HG02973 (cell line): ENCODE data around the gene GRK2.

Source experiments
- ATAC-seq: cut with Tn5 transposase; IDR thresholded peaks from one replicate; pipeline ENCODE4 v1.9.1; 2021; ENCODE audit warnings: moderate library complexity; ENCODE audit not compliant: unreplicated experiment

GRK2 gene

DNA sequence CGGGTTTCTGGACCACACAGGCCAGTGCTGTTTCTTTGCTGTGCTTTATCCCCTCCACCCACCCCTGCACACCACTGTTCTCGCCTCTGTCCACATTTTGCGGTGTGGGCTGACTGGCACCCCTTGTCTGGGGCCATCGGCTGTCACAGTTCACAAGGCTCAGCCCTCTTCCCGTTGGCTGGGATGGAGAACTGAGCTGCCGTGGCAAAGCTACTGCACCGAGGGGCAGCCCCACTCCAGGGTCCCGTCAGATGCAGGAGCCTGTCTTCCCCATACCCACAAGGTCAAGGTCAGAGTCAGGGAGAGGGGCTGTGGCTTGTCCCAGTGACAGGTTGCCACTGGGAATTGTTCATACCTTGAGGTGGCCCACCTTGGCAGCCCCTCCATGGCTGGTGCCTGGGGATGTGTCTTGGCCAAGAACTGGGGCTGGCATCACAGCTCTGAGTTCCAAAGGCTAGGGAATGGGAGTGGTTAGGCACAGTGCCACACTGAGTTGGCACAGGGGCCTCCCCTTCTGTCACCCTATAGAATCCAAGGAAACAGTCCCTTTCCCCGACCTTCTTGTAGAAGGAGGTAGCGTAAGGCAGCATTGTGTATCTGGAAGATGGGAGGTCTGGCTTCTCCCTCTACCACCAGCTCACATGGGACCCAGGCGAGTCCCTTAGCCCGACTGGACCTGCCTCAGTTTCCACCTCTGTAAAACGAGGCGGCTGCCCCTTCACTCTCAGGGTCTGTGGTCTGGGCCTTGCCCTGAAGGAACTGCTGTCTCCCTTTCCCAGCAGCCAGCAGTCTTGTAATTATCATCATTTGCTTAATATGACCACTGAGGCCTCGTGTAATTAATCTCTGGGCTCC, 3.4 kb downstream of the GRK2 start:
- ATAC-seq: no peak

DNA sequence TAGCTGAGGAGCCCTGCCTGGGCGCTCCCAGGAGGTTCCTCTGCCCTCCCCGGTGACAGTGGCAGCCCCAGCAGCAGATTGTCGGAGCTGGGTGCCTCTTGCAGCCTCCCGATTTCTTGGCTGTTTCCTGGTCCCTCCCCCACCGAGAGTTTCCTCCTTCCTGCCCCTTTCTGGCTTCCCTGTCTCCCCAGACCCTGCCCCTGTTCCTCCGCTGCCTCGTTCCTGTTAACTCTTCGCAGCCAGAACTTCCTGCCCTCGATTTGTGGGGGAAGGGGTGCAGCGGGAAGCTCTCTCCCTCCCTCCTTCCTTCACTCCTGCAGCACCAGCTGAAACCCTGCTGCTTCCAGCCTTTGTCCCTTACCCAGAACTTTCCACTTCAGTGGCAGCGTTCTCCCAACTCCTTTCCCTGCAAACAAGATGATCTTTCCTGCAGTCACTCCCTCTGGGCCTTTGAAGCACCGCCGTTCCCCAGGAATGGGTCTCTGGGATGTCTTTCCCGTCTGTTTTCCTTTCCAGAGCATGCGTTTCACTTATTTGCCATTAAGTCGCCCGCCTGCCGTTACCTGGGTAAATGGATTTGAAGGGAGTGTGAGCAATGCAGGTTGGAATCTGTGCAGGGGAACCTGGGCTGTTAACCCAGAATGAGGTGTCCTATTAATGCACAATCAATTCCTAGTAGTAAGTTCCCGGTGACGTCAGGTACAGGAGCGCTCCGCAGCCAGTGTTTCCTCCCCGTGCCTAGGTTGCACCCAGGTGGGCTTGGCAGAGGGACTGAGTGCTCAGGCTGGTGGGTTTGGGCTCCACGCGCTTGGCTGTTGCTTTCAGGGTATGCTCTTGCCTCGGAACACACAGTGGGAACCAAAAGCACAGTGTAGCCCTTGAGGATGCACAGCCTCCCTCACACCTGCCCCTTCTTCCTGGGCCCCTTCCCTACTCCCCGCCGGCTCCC, 4.3 kb downstream of the GRK2 start:
- ATAC-seq: no peak

DNA sequence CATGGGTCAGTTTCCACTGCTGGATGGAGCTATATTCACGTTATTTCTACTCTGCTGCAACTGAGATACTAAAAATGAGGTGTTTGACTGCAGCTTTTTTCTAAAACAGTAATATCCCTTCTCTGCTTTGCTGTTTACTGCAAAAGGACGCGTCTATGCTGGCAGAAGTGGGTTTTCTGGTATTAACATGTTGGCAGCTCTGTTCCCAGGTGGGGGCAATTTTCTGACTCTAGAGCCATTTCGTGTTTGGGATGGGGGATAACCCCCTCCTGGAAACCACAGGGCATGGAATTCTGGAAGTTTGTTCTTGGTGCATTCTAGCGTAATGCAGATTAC, 4.9 kb downstream of the GRK2 start:
- no peak for ATAC-seq

GRCh38 chr11:67271541-67272284, 5.4 kb downstream of the GRK2 start:
- ATAC-seq: no peak

DNA sequence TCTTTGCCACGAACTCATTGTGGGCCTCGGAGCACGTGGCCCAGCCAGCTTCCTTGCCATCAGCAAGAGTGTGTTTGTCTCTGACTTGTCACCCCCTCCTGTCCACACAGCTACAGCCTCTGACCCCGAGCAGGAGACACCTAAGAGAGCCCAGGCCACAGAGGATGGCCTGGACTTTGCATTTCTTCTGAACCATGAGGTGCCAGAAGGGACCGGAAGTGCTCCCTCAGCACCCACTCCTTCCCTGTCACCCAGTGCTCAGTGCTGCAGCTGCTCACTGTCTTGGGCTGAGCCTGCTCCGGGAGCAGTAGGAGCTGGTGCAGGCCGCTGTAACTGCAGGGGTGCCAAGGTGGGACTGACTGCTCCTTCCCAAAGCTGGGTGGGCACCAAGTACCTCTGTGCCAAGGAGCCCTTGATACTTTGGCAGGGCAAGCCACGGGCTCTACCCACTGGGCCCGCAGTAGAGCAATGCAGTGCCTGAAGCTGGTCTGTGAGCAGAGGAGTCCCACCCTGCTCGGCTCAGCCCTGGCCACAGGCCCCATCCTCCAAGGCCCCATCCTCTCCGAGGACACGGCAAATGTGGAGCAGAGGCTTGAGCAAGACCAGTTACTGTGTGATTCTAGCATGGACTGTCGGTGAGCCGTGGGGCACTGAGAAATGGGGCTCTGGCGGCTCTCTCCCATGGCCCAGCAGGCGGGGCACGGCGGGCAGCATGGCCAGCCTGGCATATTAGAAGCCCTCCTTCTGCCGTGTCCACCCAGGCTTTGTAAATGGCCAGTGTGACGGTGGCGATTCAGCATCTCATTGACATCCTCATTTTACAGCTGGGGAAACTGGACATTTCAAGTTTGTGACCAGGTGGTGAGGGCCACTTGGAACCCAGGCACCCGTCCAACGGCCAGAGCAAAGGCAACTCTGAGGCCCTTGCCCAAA, 6.3 kb downstream of the GRK2 start:
- ATAC-seq: no peak

- ATAC-seq: no peak
These were observed 7.2 kb downstream of the GRK2 start for GRCh38 chr11:67273260-67273990.

- no peak for ATAC-seq
These were observed 8.7 kb downstream of the GRK2 start for GRCh38 chr11:67274768-67275605.

DNA sequence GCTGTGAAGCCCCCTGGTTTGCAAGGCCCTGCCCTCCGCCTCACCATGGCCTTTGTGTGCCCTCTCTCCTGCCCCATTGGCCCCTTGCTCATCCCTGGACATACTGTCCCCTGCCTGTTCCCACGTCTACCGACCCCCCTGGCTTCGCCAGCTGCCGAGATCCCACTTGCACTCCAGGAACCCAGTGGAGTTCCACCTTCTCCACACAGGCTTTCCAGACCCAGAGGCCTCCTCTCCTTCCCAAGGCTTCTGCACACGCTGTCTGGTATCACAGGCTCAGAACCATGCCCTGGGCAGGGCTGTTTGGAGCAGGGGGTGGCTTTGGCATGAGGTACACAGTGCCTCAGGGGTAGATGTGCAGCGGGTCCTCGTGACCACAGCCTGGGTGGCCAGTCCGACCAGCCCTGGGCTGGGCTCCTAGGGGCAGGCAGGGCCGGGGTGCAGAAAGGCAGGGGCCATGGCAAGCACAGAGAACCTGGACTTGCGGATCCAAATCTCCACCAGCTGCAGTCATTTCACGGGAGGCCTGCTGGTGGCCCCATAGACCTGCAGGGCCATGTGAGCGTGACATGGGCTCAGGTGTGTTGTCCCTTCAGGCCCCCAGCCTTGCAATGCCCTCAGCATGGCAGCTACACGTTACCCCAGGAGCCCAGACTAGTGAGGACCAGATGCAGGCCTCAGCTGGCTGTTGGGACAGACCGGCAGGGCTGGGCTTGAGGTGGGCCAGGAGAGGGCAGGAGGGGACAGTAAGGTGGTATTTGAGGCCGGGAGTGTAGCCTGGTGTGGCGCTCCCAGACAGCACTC, 9.5 kb downstream of the GRK2 start:
- no peak for ATAC-seq

DNA sequence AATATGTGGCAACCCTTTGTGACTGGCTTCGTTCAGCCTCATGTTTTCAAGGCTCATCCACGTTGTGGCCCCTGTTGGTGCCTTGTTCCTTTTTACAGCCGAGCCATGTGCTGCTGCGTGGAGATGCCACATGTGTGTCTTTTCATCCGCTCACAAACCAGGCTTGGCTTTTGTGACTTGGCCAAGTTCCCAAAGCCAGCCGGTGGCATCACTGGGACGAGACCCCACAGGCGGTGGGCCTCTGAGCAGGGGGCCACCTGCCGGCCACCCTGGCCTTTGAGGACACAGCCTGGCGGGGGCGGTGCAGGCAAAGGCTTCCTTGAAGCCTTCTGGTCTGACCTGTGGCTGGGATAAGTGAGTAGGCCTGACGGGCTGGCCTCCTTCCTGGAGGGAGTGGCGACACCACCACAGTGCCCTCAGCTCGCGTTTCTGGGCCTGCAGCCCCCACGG, 10.5 kb downstream of the GRK2 start:
- ATAC-seq: no peak

GRCh38 chr11:67277231-67277961, 11.1 kb downstream of the GRK2 start:
- peak; percentile 56 for ATAC-seq

- ATAC-seq: no peak
These were observed 12.1 kb downstream of the GRK2 start for GRCh38 chr11:67278135-67278938.

DNA sequence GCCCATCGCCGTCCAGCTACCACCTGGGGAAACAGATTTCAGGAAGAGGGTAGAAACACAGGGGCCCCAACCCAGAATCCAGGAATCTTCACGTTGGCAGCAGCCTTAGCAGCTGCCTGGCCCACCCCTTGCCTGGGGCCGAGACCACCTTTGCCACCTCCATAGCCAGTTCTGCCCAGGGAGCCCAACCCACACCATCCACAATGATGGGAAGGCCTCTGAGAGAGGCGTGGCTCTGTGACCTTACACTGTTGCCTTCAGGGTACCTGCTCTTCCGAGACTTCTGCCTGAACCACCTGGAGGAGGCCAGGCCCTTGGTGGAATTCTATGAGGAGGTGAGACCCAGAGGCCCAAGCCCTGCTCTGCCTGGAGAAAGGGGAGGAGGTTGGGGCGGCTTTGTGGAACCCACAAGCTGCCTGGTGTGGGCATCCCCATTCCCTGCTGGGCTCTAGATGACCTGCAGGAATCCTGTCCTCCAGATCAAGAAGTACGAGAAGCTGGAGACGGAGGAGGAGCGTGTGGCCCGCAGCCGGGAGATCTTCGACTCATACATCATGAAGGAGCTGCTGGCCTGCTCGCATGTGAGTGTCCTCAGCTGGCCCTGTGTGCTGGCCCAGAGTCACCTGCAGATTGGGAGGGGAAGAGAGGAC, 12.8 kb downstream of the GRK2 start:
- no peak for ATAC-seq

DNA sequence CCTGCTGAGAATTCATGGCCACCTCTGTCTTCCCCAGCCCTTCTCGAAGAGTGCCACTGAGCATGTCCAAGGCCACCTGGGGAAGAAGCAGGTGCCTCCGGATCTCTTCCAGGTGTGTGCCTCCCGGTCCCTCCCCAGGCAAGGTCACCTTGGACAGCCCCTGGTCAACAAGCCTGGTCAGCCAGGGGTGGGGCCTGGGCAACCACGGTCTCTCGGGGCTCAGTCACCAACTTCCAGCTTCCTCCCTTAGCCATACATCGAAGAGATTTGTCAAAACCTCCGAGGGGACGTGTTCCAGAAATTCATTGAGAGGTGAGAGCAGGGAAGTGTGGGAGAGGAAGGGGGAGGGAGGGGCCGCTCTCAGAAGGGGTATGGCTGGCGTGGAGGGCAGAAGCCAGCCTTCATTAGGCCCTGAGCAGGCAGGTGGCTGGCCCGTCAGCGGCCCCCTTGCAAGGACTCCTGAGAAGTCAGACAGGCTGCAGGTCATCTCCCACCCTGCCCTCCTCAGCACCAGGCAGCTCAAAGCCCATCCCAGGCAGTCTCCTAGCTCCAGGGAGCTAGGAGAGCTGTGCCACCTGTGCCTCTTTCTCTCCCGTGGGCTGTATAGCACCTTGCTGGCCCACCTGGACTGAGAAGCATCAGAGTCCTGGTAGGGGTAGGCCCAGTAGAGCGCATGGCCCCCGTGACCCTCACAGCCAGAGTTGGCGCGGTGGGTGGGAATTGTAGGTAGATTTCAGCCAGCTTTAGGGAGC, 13.5 kb downstream of the GRK2 start:
- no peak for ATAC-seq

- ATAC-seq: no peak
These were observed 14.1 kb downstream of the GRK2 start for GRCh38 chr11:67280341-67280787.
